HEK293 (cell line): ENCODE measurements around the gene PNKD.

Experiments
- CTCF ChIA-PET: fragments of 350-600 bp; formaldehyde crosslinking; extraction: SDS; loops from one replicate; lab custom pipeline; 2021; ENCODE audit warnings: antibody characterized with exemption; lab: Yijun Ruan, JAX
- POLR2A ChIA-PET: fragments of 300-600 bp; formaldehyde crosslinking; extraction: SDS; loops from one replicate; lab custom pipeline; 2020; ENCODE audit warnings: antibody characterized with exemption, inconsistent platforms; lab: Yijun Ruan, JAX
- H3K27ac ChIP-seq: fragments of 200-500 bp; sonication (Bioruptor generic); 2 replicates; pipeline ENCODE4 v1.5.1; 2014; ENCODE audit warnings: low read depth, low read length, control low read depth, inconsistent platforms; ENCODE audit errors: extremely low read depth
- H3K36me3 ChIP-seq, 2 experiments: fragments of 200-500 bp in 1 of 2; sonication (Bioruptor generic) in 1 of 2; 1 replicate in 1 of 2; 2 replicates in 1 of 2; pipeline ENCODE4 v1.5.1; 2014 to 2017; ENCODE audit warnings: inconsistent platforms in 2 of 2, low read length in 2 of 2; ENCODE audit not compliant: control insufficient read depth in 2 of 2, insufficient read depth in 1 of 2
- H3K4me1 ChIP-seq: fragments of 200-500 bp; sonication (Bioruptor generic); 2 replicates; pipeline ENCODE4 v1.5.1; 2014; ENCODE audit warnings: mild to moderate bottlenecking, low read length, inconsistent platforms; ENCODE audit not compliant: control insufficient read depth, insufficient read depth
- H3K4me3 ChIP-seq: 2 replicates; pipeline ENCODE4 v1.5.1; 2011; ENCODE audit warnings: low read depth, mild to moderate bottlenecking, control low read depth, low read length, moderate library complexity
- H3K9me3 ChIP-seq: fragments of 200-500 bp; sonication (Bioruptor generic); 2 replicates; pipeline ENCODE4 v1.5.1; 2014; ENCODE audit warnings: low read depth, low read length, inconsistent platforms; ENCODE audit not compliant: control insufficient read depth, insufficient read depth
- PBX3 ChIP-seq: sonication (generic); formaldehyde crosslinking; IDR thresholded peaks from 2 replicates; pipeline ENCODE4 v1.8.1; 2022; ENCODE audit warnings: mild to moderate bottlenecking, moderate library complexity, missing genetic modification reagents
- PRDM1 ChIP-seq: fragments of 450-650 bp; formaldehyde crosslinking; IDR thresholded peaks from 2 replicates; pipeline ENCODE4; 2016; ENCODE audit warnings: missing biosample characterization, missing genetic modification characterization
- PRDM10 ChIP-seq: fragments of 450-650 bp; formaldehyde crosslinking; IDR thresholded peaks from 2 replicates; pipeline ENCODE4 v1.5.1; 2016; ENCODE audit warnings: missing biosample characterization, missing genetic modification characterization
- SCRT1 ChIP-seq: fragments of 450-650 bp; formaldehyde crosslinking; IDR thresholded peaks from 2 replicates; pipeline ENCODE4 v1.5.1; 2016; ENCODE audit warnings: missing biosample characterization, missing genetic modification characterization, borderline replicate concordance
- TCF7L2 ChIP-seq: IDR thresholded peaks from 2 replicates; pipeline ENCODE4 v1.6.1; 2011; ENCODE audit warnings: low read depth, mild to moderate bottlenecking, inconsistent platforms, low read length, moderate library complexity, borderline replicate concordance
- ZBTB21 ChIP-seq: fragments of 450-650 bp; formaldehyde crosslinking; IDR thresholded peaks from 2 replicates; pipeline ENCODE4 v1.5.1; 2017; ENCODE audit warnings: missing biosample characterization, missing genetic modification characterization
- ZNF10 ChIP-seq: fragments of 450-650 bp; formaldehyde crosslinking; IDR thresholded peaks from 2 replicates; pipeline ENCODE4 v1.5.1; 2017; ENCODE audit warnings: missing biosample characterization, missing genetic modification characterization
- ZNF140 ChIP-seq: fragments of 450-650 bp; formaldehyde crosslinking; IDR thresholded peaks from 2 replicates; pipeline ENCODE4 v1.5.1; 2016; ENCODE audit warnings: missing biosample characterization, missing genetic modification characterization
- ZNF146 ChIP-seq: fragments of 450-650 bp; formaldehyde crosslinking; IDR thresholded peaks from 2 replicates; pipeline ENCODE4 v1.5.1; 2016; ENCODE audit warnings: missing biosample characterization, missing genetic modification characterization
- ZNF23 ChIP-seq: fragments of 450-650 bp; formaldehyde crosslinking; IDR thresholded peaks from 2 replicates; pipeline ENCODE4 v1.5.1; 2016; ENCODE audit warnings: missing biosample characterization, missing genetic modification characterization, borderline replicate concordance
- ZNF398 ChIP-seq: fragments of 450-650 bp; formaldehyde crosslinking; IDR thresholded peaks from 2 replicates; pipeline ENCODE4 v1.5.1; 2017; ENCODE audit warnings: missing biosample characterization, missing genetic modification characterization
- ZNF596 ChIP-seq: fragments of 450-650 bp; IDR thresholded peaks from 2 replicates; pipeline ENCODE4 v1.5.0; 2018; ENCODE audit warnings: missing biosample characterization, mild to moderate bottlenecking, missing genetic modification characterization, moderate library complexity
- ZNF664 ChIP-seq: fragments of 450-650 bp; formaldehyde crosslinking; IDR thresholded peaks from 2 replicates; pipeline ENCODE4 v1.5.1; 2016; ENCODE audit warnings: missing biosample characterization, missing genetic modification characterization
- TF ChIP-seq, protein P1 (sequence below): fragments of 450-650 bp; formaldehyde crosslinking; IDR thresholded peaks from 2 replicates; pipeline ENCODE4 v1.5.1; 2016; ENCODE audit warnings: missing biosample characterization, missing genetic modification characterization
- TF ChIP-seq, protein P2 (sequence below): fragments of 450-650 bp; formaldehyde crosslinking; IDR thresholded peaks from 2 replicates; pipeline ENCODE4 v1.5.1; 2017; ENCODE audit warnings: missing biosample characterization, missing genetic modification characterization

Gene PNKD

GRCh38 chr2:218235017-218235416, 35.3 kb upstream of the PNKD start:
- TF ChIP-seq ZNF10 (no peak), SCRT1 (tag by site-specific recombination) (no peak), ZBTB21 (tag by site-specific recombination) (no peak), PRDM10 (tag by site-specific recombination) (no peak), ZNF146 (no peak), PRDM1 (tag by site-specific recombination) (no peak), ZNF664 (tag by site-specific recombination) (no peak), ZNF596 (tag by site-specific recombination) (no peak), ZNF23 (no peak)
- TF ChIP-seq, protein P1, sequence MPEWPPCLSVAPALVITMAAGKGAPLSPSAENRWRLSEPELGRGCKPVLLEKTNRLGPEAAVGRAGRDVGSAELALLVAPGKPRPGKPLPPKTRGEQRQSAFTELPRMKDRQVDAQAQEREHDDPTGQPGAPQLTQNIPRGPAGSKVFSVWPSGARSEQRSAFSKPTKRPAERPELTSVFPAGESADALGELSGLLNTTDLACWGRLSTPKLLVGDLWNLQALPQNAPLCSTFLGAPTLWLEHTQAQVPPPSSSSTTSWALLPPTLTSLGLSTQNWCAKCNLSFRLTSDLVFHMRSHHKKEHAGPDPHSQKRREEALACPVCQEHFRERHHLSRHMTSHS (tag by site-specific recombination): no peak
- TF ChIP-seq, protein P2, sequence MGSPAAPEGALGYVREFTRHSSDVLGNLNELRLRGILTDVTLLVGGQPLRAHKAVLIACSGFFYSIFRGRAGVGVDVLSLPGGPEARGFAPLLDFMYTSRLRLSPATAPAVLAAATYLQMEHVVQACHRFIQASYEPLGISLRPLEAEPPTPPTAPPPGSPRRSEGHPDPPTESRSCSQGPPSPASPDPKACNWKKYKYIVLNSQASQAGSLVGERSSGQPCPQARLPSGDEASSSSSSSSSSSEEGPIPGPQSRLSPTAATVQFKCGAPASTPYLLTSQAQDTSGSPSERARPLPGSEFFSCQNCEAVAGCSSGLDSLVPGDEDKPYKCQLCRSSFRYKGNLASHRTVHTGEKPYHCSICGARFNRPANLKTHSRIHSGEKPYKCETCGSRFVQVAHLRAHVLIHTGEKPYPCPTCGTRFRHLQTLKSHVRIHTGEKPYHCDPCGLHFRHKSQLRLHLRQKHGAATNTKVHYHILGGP: no peak
- Histone ChIP-seq H3K4me1 (no peaks in the 10 kb centered on the region), H3K4me3 (no peak overlapping the region), H3K36me3 (peaks cover 75 to 97% of the 10 kb centered on the region in 2 experiments), H3K27ac (no peak overlapping the region), H3K9me3 (no peaks in the 10 kb centered on the region)
- ChIA-PET CTCF (interaction anchor here (0.6 kb wide), 1 partner anchor 1060 kb away, joined by 3 read pairs; no protein-coding TSS in a partner anchor), POLR2A (no interaction called here)

DNA sequence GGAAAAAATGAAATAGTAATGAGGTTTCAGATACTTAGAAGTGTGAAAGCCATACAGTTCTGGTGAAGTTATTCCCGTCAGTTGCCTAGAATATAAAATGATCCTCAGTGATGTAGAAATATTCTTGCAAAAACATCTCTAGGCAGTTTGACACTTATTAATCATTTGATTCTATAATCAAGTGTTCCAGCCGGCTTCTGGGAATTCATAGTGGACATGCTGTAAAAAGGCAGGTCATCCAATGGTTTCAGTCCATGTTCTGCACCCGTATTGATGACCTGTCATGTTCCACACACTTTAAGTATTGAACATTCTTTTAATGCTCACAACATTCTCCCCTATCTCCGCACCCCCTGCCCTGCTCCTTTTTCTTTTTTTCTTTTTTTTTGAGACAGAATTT, 33.5 kb upstream of the PNKD start:
- Histone ChIP-seq H3K36me3 (peaks cover 78 to 97% of the 10 kb centered on the region in 2 experiments), H3K9me3 (no peaks in the 10 kb centered on the region), H3K4me3 (no peak overlapping the region), H3K27ac (no peak overlapping the region), H3K4me1 (no peaks in the 10 kb centered on the region)
- POLR2A ChIA-PET: interaction anchor here (0.6 kb wide), 1 partner anchor 874 kb away, joined by 3 read pairs; no protein-coding TSS in a partner anchor
- CTCF ChIA-PET: interaction anchor here (0.6 to 0.9 kb wide), 2 partner anchors 17 to 350 kb away, joined by 6 read pairs; no protein-coding TSS in a partner anchor
- TF ChIP-seq ZNF23 (no peak), TCF7L2 (no peak), PBX3 (CRISPR knock-in tag) (no peak), ZNF140 (tag by site-specific recombination) (no peak), ZNF398 (tag by site-specific recombination) (no peak)
